Endothelial cell of umbilical vein (primary cell): ENCODE measurements around the gene CCDC195. TPM values are rescaled to one million over a fixed set of nuclear protein-coding genes. Genes with fewer than 3 reads are reported as not detected.

Source experiments
- BruUV-seq: library from RNA; stranded (reverse); fragments of 400-500 nt; replicated peaks from 2 replicates; lab custom pipeline; 2021; lab: Mats Ljungman, UMichigan
- CTCF ChIA-PET: fragments of 300-600, 350-600 bp; sonication (Branson Sonifier 250); formaldehyde crosslinking; loops from one replicate; lab custom pipeline; 2021; ENCODE audit warnings: antibody characterized with exemption, inconsistent platforms; lab: Charles Lee
- POLR2A ChIA-PET: fragments of 300-600, 350-600 bp; sonication (Branson Sonifier 250); formaldehyde crosslinking; loops from one replicate; lab custom pipeline; 2021; ENCODE audit warnings: antibody characterized with exemption, inconsistent platforms; lab: Charles Lee
- DNase-seq: peaks from one replicate; pipeline ENCODE4 v3.0.0-alpha.2; 2011; ENCODE audit warnings: low read depth, low spot score
- FAIRE-seq: peaks from 2 replicates; lab custom pipeline; 2011; peaks lifted over from hg19 to GRCh38; lab: Jason Lieb, UNC
- H2AFZ ChIP-seq: 2 replicates; pipeline ENCODE4 v1.6.0; 2012; ENCODE audit warnings: low read depth, low read length, control low read depth, inconsistent platforms
- H3K27ac ChIP-seq: 2 replicates; pipeline ENCODE4 v1.5.1; 2011; ENCODE audit warnings: low read depth, mild to moderate bottlenecking, control low read depth, low read length, moderate library complexity; ENCODE audit not compliant: insufficient read depth
- H3K27me3 ChIP-seq, 2 experiments: 2 replicates each; pipeline versions ENCODE4 v1.6.0 to v1.6.1; 2011; ENCODE audit warnings: low read length in 2 of 2, mixed read lengths in 1 of 2; ENCODE audit not compliant: control insufficient read depth in 2 of 2, insufficient read depth in 2 of 2
- H3K36me3 ChIP-seq, 2 experiments: 2 replicates in 1 of 2; 3 replicates in 1 of 2; pipeline ENCODE4 v1.5.1; 2011; ENCODE audit warnings: low read length in 2 of 2, mild to moderate bottlenecking in 1 of 2, moderate library complexity in 1 of 2; ENCODE audit not compliant: control insufficient read depth in 2 of 2, insufficient read depth in 2 of 2; ENCODE audit errors: extremely low read depth in 1 of 2
- H3K4me1 ChIP-seq: 3 replicates; pipeline ENCODE4 v1.5.1; 2011; ENCODE audit warnings: mild to moderate bottlenecking, low read length; ENCODE audit not compliant: control insufficient read depth, insufficient read depth; ENCODE audit errors: extremely low read depth
- H3K4me2 ChIP-seq: 2 replicates; pipeline ENCODE4 v1.6.1; 2011; ENCODE audit warnings: low read length, control low read depth, mixed read lengths; ENCODE audit not compliant: insufficient read depth
- H3K4me3 ChIP-seq, 3 experiments: fragments of 200-600 bp in 1 of 3; sonication (generic), shearing (Covaris generic) in 1 of 3; replicated peaks in 1 of 3; 2 replicates each; pipeline ENCODE4 v1.5.1; 2011 to 2016; ENCODE audit warnings: control low read depth in 3 of 3, low read length in 3 of 3, mild to moderate bottlenecking in 2 of 3, inconsistent platforms in 1 of 3, low read depth in 1 of 3, moderate library complexity in 1 of 3; ENCODE audit not compliant: insufficient read depth in 1 of 3
- H3K79me2 ChIP-seq: 2 replicates; pipeline ENCODE4 v1.6.0; 2012; ENCODE audit warnings: low read length, inconsistent platforms; ENCODE audit not compliant: control insufficient read depth, insufficient read depth
- H3K9ac ChIP-seq: replicated peaks from 2 replicates; pipeline ENCODE3; 2011; ENCODE audit warnings: low read length, control low read depth; ENCODE audit not compliant: insufficient read depth; ENCODE audit errors: extremely low read depth
- H3K9me1 ChIP-seq: replicated peaks from 3 replicates; pipeline ENCODE4 v1.6.0; 2011; ENCODE audit warnings: mild to moderate bottlenecking, low read length; ENCODE audit not compliant: control insufficient read depth, insufficient read depth; ENCODE audit errors: extremely low read depth
- H3K9me3 ChIP-seq: replicated peaks from 2 replicates; pipeline ENCODE4 v1.5.1; 2012; ENCODE audit warnings: low read length, inconsistent platforms; ENCODE audit not compliant: control insufficient read depth, insufficient read depth
- H4K20me1 ChIP-seq: replicated peaks from 2 replicates; pipeline ENCODE3; 2011; ENCODE audit warnings: mild to moderate bottlenecking, low read length; ENCODE audit not compliant: control insufficient read depth, insufficient read depth; ENCODE audit errors: extremely low read depth
- EZH2 ChIP-seq: IDR thresholded peaks from 2 replicates; pipeline ENCODE4 v1.6.1; 2012; ENCODE audit warnings: borderline replicate concordance, low read depth, mild to moderate bottlenecking, moderate library complexity, low read length, inconsistent platforms; ENCODE audit not compliant: severe bottlenecking
- FOS ChIP-seq: IDR thresholded peaks from 2 replicates; pipeline ENCODE4 v1.6.1; 2011; ENCODE audit warnings: mild to moderate bottlenecking, low read length, moderate library complexity, borderline replicate concordance; ENCODE audit not compliant: insufficient read depth
- GATA2 ChIP-seq: IDR thresholded peaks from 2 replicates; pipeline ENCODE4 v1.7.0; 2011; ENCODE audit warnings: low read depth, mild to moderate bottlenecking, moderate library complexity, mixed read lengths, low read length; ENCODE audit not compliant: insufficient read length, insufficient read depth
- JUN ChIP-seq: IDR thresholded peaks from 2 replicates; pipeline ENCODE4 v1.6.1; 2011; ENCODE audit warnings: borderline replicate concordance, low read depth; ENCODE audit not compliant: insufficient read length, insufficient read depth
- MYC ChIP-seq: IDR thresholded peaks from one replicate; pipeline ENCODE4 v1.6.1; 2011; ENCODE audit warnings: mild to moderate bottlenecking, low read depth, low read length
- POLR2A ChIP-seq: IDR thresholded peaks from 2 replicates; pipeline ENCODE4 v1.6.1; 2012; ENCODE audit warnings: low read depth, mild to moderate bottlenecking, control low read depth, low read length
- POLR2AphosphoS5 ChIP-seq: IDR thresholded peaks from 2 replicates; pipeline ENCODE4 v1.6.1; 2012; ENCODE audit warnings: low read depth, mild to moderate bottlenecking, control low read depth, low read length, moderate library complexity; ENCODE audit not compliant: insufficient read depth
- dilution Hi-C: fragments of 300-500 bp; cut with MboI; formaldehyde crosslinking; loops from one replicate; pipeline ENCODE4 v1.15.0; 2019; ENCODE audit warnings: low sequenced_read_pairs; ENCODE audit not compliant: extremely low pct_ligation_motif_present
- intact Hi-C: fragments of 100-400 bp; cut with micrococcal nuclease; formaldehyde crosslinking; loops from one replicate; pipeline ENCODE4 v1.10.0; 2022
- polyA plus RNA-seq, 4 experiments: library from polyadenylated mRNA; depleted of rRNA in 3 of 4; stranded (reverse) in 3 of 4; unstranded in 1 of 4; fragments of >200 nt; gene quantifications; 2 replicates each; pipeline versions ENCODE4 v1.2.1 to v1.2.3, GENCODE V29; 2011 to 2012; ENCODE audit warnings: missing spikeins in 1 of 4
- total RNA-seq: library from RNA; stranded (reverse); gene quantifications from 2 replicates; pipeline ENCODE4 v1.2.3, GENCODE V29; 2021
- TF ChIP-seq, protein P1 (sequence below), 2 donors: IDR thresholded peaks; 1 replicate in 1 of 2; 2 replicates in 1 of 2; pipeline ENCODE4 v1.5.1; 2011; ENCODE audit warnings: low read length in 2 of 2, mild to moderate bottlenecking in 2 of 2, moderate library complexity in 2 of 2, control low read depth in 1 of 2, inconsistent platforms in 1 of 2, low read depth in 1 of 2; ENCODE audit not compliant: insufficient read depth in 1 of 2; ENCODE audit errors: extremely low read depth in 1 of 2
- TF ChIP-seq, protein P2 (sequence below): IDR thresholded peaks from 2 replicates; pipeline ENCODE4 v1.6.1; 2011; ENCODE audit not compliant: insufficient read depth, insufficient read length

Gene CCDC195
- total and polyA plus RNA-seq, 2 donors (not counting 3 experiments of a cell fraction or from before 2014, with no cell fraction given) = not detected

DNA sequence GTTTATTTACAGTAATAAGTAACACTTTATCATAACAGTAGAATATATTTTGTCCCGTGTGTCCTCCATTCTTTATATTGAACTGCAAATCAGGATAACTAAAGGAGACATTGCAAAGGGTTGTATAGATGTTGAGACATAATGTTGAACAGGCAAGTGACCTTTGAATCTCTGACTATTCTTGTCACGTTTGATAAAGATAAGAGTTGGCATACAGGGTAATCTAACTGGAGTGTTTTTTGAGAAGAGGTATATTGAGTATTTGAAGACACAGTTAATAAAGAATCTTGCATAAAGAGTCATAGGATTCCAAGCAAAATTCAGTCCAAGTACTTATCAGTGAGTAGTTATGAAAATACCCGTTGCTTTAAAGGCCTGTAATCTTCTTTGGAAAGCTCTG, 21.7 kb downstream of the CCDC195 start:
- no TSS peak for BruUV-seq
- H3K36me3 ChIP-seq = no peaks in the 10 kb centered on the region
- no peak overlapping the region for H3K9ac ChIP-seq
- FAIRE-seq (no peak), DNase-seq (no peak)
- TF ChIP-seq POLR2A (no peak), FOS (no peak), JUN (no peak), GATA2 (no peak), POLR2AphosphoS5 (no peak), EZH2 (no peak), MYC (no peak)
- TF ChIP-seq, protein P1, sequence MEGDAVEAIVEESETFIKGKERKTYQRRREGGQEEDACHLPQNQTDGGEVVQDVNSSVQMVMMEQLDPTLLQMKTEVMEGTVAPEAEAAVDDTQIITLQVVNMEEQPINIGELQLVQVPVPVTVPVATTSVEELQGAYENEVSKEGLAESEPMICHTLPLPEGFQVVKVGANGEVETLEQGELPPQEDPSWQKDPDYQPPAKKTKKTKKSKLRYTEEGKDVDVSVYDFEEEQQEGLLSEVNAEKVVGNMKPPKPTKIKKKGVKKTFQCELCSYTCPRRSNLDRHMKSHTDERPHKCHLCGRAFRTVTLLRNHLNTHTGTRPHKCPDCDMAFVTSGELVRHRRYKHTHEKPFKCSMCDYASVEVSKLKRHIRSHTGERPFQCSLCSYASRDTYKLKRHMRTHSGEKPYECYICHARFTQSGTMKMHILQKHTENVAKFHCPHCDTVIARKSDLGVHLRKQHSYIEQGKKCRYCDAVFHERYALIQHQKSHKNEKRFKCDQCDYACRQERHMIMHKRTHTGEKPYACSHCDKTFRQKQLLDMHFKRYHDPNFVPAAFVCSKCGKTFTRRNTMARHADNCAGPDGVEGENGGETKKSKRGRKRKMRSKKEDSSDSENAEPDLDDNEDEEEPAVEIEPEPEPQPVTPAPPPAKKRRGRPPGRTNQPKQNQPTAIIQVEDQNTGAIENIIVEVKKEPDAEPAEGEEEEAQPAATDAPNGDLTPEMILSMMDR (IDR thresholded peaks at IDR 0.05; ENCODE audit: extremely low read depth in 1 of 2, insufficient read depth in 1 of 2, low read depth in 1 of 2, low read length in 2 of 2) = no peak
- TF ChIP-seq, protein P2, sequence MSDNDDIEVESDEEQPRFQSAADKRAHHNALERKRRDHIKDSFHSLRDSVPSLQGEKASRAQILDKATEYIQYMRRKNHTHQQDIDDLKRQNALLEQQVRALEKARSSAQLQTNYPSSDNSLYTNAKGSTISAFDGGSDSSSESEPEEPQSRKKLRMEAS = no peak
- H3K27me3 ChIP-seq = no peaks in the 10 kb centered on the region
- POLR2A ChIA-PET = no interaction called here
- dilution Hi-C loops = no loop called here
- H3K4me2 ChIP-seq = no peak overlapping the region
- H3K79me2 ChIP-seq = no peaks in the 10 kb centered on the region
- no peak overlapping the region for H2AFZ ChIP-seq
- H3K4me1 ChIP-seq = no peaks in the 10 kb centered on the region
- no peaks in the 10 kb centered on the region for H3K9me1 ChIP-seq
- CTCF ChIA-PET = interaction anchor here (1.5 kb wide), 1 partner anchor 10 kb away, joined by 3 read pairs; no protein-coding TSS in a partner anchor
- no peak overlapping the region for H3K27ac ChIP-seq
- H3K4me3 ChIP-seq = no peak overlapping the region
- intact Hi-C loops = no loop called here
- no peaks in the 10 kb centered on the region for H3K9me3 ChIP-seq
- peaks cover 2% of the 10 kb centered on the region for H4K20me1 ChIP-seq
